Esophagus muscularis mucosa (tissue), 4 donors: ENCODE results near the gene AP3B2. TPM values are rescaled to one million over a fixed set of nuclear protein-coding genes. Genes with fewer than 3 reads are reported as not detected.

Experiments used
- DNase-seq: peaks from one replicate; pipeline ENCODE4 v3.0.0-alpha.2; 2017; ENCODE audit errors: extremely low spot score
- H3K27ac ChIP-seq, 4 donors: fragments of 200-600 bp; sonication (generic); replicated peaks in 1 of 4; 1 replicate in 3 of 4; 2 replicates in 1 of 4; pipeline ENCODE4 v1.5.1; 2016 to 2019; ENCODE audit warnings: mild to moderate bottlenecking in 1 of 4
- H3K27me3 ChIP-seq, 4 donors: fragments of 200-600 bp; sonication (generic); one replicate each; pipeline versions ENCODE4 v1.5.1 to v1.6.0; 2016 to 2019
- H3K36me3 ChIP-seq, 4 donors: fragments of 200-600 bp; sonication (generic); one replicate each; pipeline ENCODE4 v1.5.1; 2016 to 2019
- H3K4me1 ChIP-seq, 4 donors: fragments of 200-600 bp; sonication (generic); one replicate each; pipeline ENCODE4 v1.5.1; 2016 to 2019
- H3K4me3 ChIP-seq, 4 donors: fragments of 200-600 bp; sonication (generic); 1 replicate in 2 of 4; 2 replicates in 2 of 4; pipeline ENCODE4 v1.5.1; 2016 to 2019; ENCODE audit warnings: mild to moderate bottlenecking in 4 of 4, moderate library complexity in 1 of 4
- H3K9me3 ChIP-seq, 4 donors: fragments of 200-600 bp; sonication (generic); 1 replicate in 3 of 4; 2 replicates in 1 of 4; pipeline ENCODE4 v1.5.1; 2016 to 2019
- EP300 ChIP-seq: sonication (generic); formaldehyde crosslinking; IDR thresholded peaks from one replicate; pipeline ENCODE4 v1.6.1; 2017; ENCODE audit warnings: antibody characterized with exemption
- POLR2A ChIP-seq: fragments of 450-650 bp; IDR thresholded peaks from one replicate; pipeline ENCODE4 v1.6.1; 2017; ENCODE audit warnings: antibody characterized with exemption, moderate library complexity, mild to moderate bottlenecking, low read depth
- POLR2AphosphoS5 ChIP-seq, 2 donors: sonication (generic); formaldehyde crosslinking; IDR thresholded peaks; one replicate each; pipeline ENCODE4 v1.6.1; 2017; ENCODE audit warnings: antibody characterized with exemption in 2 of 2
- WGBS: methylation state at CpG from one replicate; pipeline ENCODE4 v1.1.5; 2018; 5-methylcytosine and 5-hydroxymethylcytosine counted together
- intact Hi-C: fragments of 100-400 bp; cut with DNase I; formaldehyde crosslinking; loops from one replicate; pipeline ENCODE4 v1.15.1; 2023
- total RNA-seq, 4 donors: library from RNA; depleted of rRNA; stranded (reverse); fragments of >200 nt; gene quantifications; one replicate each; pipeline versions ENCODE4 v1.1.0 to v1.2.1, GENCODE V29; 2016
- TF ChIP-seq, protein P1 (sequence below), 3 experiments: fragments of 200-600 bp in 2 of 3; fragments of 450-650 bp in 1 of 3; sonication (generic) in 2 of 3; IDR thresholded peaks; one replicate each; pipeline ENCODE4 v1.5.1; 2017 to 2019; ENCODE audit warnings: antibody characterized with exemption in 3 of 3, mild to moderate bottlenecking in 2 of 3, moderate library complexity in 1 of 3

Gene AP3B2
- total RNA-seq, 4 donors from 2014 or later = 1.2 to 2.1 (median 1.7) TPM

DNA sequence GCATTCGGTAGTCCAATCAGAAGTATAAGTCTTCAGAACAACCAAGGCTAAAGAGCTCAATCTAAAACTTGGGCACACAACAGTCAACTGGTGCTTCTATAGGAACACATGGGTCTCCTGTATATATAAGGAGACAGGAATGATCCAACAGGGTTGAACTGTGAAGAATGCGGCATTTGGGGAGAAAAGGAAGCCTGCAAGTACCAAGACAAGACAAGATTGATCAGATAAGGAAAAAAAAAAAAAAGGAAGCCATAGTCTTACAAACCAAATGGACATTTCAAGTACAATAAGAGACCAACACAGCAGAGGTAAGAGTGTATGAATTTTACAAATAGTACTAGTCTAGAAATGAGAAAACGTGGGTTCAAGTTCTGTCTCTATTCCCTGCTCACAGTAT lies 69.0 kb downstream of the AP3B2 start:
- Histone ChIP-seq H3K36me3 (no peaks in the 10 kb centered on the region), H3K27me3 (peaks cover 0 to 31% (median 2%) of the 10 kb centered on the region in 4 donors), H3K4me1 (peaks cover 0 to 2% (median 0%) of the 10 kb centered on the region in 4 donors), H3K4me3 (no peak overlapping the region), H3K27ac (no peak overlapping the region), H3K9me3 (no peaks in the 10 kb centered on the region)
- DNase-seq = no peak
- 67% methylated on average over 3 of the region's 3 CpGs for WGBS
- TF ChIP-seq, protein P1, sequence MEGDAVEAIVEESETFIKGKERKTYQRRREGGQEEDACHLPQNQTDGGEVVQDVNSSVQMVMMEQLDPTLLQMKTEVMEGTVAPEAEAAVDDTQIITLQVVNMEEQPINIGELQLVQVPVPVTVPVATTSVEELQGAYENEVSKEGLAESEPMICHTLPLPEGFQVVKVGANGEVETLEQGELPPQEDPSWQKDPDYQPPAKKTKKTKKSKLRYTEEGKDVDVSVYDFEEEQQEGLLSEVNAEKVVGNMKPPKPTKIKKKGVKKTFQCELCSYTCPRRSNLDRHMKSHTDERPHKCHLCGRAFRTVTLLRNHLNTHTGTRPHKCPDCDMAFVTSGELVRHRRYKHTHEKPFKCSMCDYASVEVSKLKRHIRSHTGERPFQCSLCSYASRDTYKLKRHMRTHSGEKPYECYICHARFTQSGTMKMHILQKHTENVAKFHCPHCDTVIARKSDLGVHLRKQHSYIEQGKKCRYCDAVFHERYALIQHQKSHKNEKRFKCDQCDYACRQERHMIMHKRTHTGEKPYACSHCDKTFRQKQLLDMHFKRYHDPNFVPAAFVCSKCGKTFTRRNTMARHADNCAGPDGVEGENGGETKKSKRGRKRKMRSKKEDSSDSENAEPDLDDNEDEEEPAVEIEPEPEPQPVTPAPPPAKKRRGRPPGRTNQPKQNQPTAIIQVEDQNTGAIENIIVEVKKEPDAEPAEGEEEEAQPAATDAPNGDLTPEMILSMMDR (IDR thresholded peaks at IDR 0.05) = no peak
- TF ChIP-seq POLR2AphosphoS5 (IDR thresholded peaks at IDR 0.05) = no peak
- no peak for TF ChIP-seq POLR2A
- TF ChIP-seq EP300 = no peak
- intact Hi-C loops = no loop called here

DNA sequence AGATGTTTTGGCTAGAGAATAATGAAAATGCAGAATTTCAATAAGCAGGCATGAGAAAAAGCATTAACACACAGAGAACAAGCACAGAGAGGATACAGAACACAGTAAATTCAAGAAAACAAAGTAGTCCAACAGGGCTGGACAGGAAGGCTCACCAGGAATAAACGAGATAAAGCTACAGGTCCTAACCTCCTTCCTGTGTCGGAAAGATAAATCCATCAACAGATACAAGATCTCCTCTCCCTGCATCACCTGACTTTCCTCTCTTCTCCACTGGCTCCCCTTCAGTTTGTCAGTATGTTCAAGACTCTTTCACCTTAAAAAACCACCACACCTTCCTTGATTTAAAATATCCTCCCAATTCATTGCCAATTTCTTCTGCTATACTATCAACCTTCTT lies 73.9 kb downstream of the AP3B2 start:
- peaks cover 0 to 6% (median 0%) of the 10 kb centered on the region in 4 donors for H3K27me3 ChIP-seq
- H3K36me3 ChIP-seq = no peaks in the 10 kb centered on the region
- TF ChIP-seq EP300 (no peak), POLR2AphosphoS5 (IDR thresholded peaks at IDR 0.05) (no peak), POLR2A (no peak)
- TF ChIP-seq, protein P1 (IDR thresholded peaks at IDR 0.05) = no peak
- H3K4me3 ChIP-seq = no peak overlapping the region
- no peak overlapping the region for H3K27ac ChIP-seq
- H3K9me3 ChIP-seq = no peaks in the 10 kb centered on the region
- WGBS = 53% methylated on average over 2 of the region's 2 CpGs
- H3K4me1 ChIP-seq = no peaks in the 10 kb centered on the region
- intact Hi-C loops = no loop called here
- no peak for DNase-seq

DNA sequence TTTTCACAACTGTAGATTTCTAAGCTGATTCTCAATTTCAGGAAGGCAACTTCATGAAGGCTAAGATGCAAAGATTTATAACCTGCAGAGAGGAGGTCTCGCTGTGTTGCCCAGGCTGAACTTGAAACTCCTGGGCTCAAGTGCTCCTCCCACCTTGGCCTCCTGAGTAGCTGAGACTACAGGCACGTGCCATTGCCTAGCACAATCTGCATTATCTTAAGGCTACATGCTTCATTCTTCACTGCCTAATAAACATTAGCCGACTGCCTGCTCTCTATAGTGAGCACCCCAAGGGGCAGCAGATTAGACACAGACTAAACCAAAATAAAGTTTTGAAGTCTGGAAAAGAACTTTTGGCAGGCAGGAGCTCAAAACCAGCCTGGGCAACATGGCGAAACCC lies 79.6 kb downstream of the AP3B2 start:
- no peaks in the 10 kb centered on the region for H3K4me1 ChIP-seq

GRCh38 chr15:82625136-82625535 lies 84.5 kb downstream of the AP3B2 start:
- H3K4me1 ChIP-seq = no peaks in the 10 kb centered on the region
- WGBS = 86% methylated on average over 4 of the region's 4 CpGs
- DNase-seq = no peak
- intact Hi-C loops = no loop called here
- TF ChIP-seq, protein P1 (IDR thresholded peaks at IDR 0.05) = no peak
- TF ChIP-seq POLR2AphosphoS5 (IDR thresholded peaks at IDR 0.05) (no peak), EP300 (no peak), POLR2A (no peak)
- no peaks in the 10 kb centered on the region for H3K27me3 ChIP-seq
- no peaks in the 10 kb centered on the region for H3K36me3 ChIP-seq
- no peak overlapping the region for H3K4me3 ChIP-seq
- no peak overlapping the region for H3K27ac ChIP-seq
- H3K9me3 ChIP-seq = no peaks in the 10 kb centered on the region

More for the DNA sequence above, 79.6 kb downstream of the AP3B2 start:
- TF ChIP-seq POLR2A = no peak
- TF ChIP-seq, protein P1 (IDR thresholded peaks at IDR 0.05) = no peak
- TF ChIP-seq EP300 = no peak
- TF ChIP-seq POLR2AphosphoS5 (IDR thresholded peaks at IDR 0.05) = no peak
- intact Hi-C loops = no loop called here
- Histone ChIP-seq H3K4me3 (no peak overlapping the region), H3K36me3 (no peaks in the 10 kb centered on the region), H3K9me3 (no peaks in the 10 kb centered on the region), H3K27ac (no peak overlapping the region), H3K27me3 (no peaks in the 10 kb centered on the region)
- DNase-seq = no peak
- 60% methylated on average over 4 of the region's 4 CpGs for WGBS

DNA sequence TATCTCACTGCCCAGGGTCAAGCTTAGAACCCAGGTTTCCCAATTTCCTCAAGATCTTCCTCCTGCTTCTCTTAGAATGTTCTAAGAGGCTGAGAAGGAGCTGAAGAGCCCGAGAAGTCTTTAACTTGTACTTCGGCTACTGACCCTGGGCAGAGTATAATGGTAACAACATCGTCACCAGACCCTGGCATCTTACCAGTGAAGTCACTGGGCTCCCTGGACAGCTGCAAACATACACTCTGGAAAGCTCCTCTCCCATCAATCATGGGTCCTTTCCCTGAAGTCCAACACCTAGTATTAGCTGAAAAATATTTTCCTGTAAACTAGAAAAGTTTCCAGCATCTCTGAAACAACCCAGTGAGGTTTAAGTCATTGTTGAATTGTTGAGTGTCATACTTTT lies 85.2 kb downstream of the AP3B2 start:
- Histone ChIP-seq H3K9me3 (no peaks in the 10 kb centered on the region), H3K27me3 (no peaks in the 10 kb centered on the region), H3K4me3 (no peak overlapping the region), H3K36me3 (no peaks in the 10 kb centered on the region), H3K4me1 (no peaks in the 10 kb centered on the region), H3K27ac (no peak overlapping the region)
- intact Hi-C loops = no loop called here
- DNase-seq = no peak
- TF ChIP-seq POLR2A (no peak), POLR2AphosphoS5 (IDR thresholded peaks at IDR 0.05) (no peak), EP300 (no peak)
- TF ChIP-seq, protein P1 (IDR thresholded peaks at IDR 0.05) = no peak
- 95% methylated on average over 3 of the region's 3 CpGs for WGBS
